ENCODE data around the gene PXT1. TPM values are rescaled to one million over a fixed set of nuclear protein-coding genes. Genes with fewer than 3 reads are reported as not detected.
"Not testable (repeated sequence)": the region's sequence is repeated elsewhere in the genome, so short reads cannot be mapped to it uniquely, and the experiment has no call there.

Gene PXT1
- total RNA-seq, 1 donor from 2014 or later = not detected

- DNase-seq (ENCODE audit: low spot score) = no peak
Observed at GRCh38 chr6:36443471-36444428, 1.1 kb upstream of the PXT1 start.

GRCh38 chr6:36442103-36442670 lies 467 bp downstream of the PXT1 start:
- no peak for DNase-seq (ENCODE audit: low spot score)

GRCh38 chr6:36441307-36441894 lies 1.3 kb downstream of the PXT1 start:
- peak; percentile 96 for DNase-seq (ENCODE audit: low spot score)

DNA sequence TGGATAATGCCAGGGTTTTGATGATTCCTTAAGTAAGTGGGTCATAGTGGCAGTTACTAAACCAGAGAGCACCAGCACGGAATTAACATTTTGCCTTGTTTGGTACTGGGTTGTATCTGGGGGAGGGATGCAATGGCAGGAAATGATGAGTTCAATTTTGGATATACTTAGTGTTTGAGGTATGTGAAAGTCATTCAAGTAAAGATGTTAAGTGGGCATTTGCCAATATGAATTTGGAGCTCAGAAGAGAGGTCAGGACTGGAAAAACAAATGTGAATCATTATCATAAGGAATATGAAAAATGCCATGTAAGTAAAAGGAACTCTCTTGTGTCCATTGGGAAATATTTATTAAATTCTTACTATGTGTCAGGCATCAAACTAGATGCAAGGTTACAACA lies 6.2 kb downstream of the PXT1 start:
- no peak for DNase-seq (ENCODE audit: low spot score)

- DNase-seq (ENCODE audit: low spot score) = no peak
Observed at GRCh38 chr6:36432151-36432671, 10.4 kb downstream of the PXT1 start.

DNA sequence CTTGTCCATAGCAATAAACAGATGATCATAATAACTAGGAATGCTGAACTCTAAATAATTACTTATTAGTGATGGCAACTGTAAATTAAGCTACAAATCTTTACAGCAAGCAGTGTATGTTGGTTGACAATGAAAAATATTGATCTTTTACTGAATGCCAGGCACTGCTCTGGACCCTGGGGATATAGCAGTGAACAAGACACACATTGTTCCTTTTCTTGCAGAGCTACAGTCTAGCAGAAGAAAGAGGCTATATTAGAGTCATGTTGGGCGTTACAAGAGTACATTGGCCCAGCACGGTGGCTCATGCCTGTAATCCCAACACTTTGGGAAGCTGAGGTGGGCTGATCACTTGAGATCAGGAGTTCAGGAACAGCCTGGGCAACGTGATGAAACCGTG lies 11.5 kb downstream of the PXT1 start:
- no peak for DNase-seq (ENCODE audit: low spot score)

- DNase-seq (ENCODE audit: low spot score) = no peak
Observed at GRCh38 chr6:36430351-36430750, 12.3 kb downstream of the PXT1 start.

- no peak for DNase-seq (ENCODE audit: low spot score)
Observed at GRCh38 chr6:36428911-36429310, 13.7 kb downstream of the PXT1 start.

- no peak for DNase-seq (ENCODE audit: low spot score)
Observed at GRCh38 chr6:36426622-36427021, 16.0 kb downstream of the PXT1 start.

DNA sequence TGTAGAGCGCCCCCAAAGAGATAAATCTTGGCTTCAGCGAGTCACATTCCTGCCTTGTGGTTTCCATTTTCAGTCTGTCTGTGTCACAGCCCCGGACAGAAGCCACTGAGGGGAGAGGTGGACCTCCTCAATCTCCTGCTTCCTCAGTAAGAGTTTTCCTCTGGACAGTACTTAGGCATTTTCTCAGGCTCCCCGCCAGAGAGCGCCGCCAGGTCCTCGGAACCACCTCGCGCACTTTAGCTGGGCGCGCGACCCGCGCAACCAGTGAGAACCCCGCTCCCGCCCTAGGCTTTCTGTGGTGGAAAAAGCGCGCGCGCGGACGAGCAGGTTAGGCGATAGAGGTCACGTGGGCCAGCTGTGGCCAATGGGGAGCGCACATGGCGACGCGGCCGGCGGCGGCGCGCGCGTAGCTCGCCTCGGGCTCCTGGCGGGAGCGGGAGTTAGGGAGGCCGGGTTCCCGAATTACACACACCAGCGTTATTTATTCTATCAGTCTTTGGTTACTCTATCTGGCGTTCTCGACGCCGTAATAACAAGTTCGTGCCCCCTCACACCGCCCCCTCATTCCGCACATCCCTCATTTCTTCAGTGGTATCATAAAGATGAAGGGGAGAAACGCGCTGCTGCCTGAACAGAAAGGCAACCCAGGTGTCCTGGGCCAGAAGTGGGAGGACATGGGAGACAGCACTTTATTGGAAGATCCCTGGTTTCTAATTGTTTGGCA lies 19.4 kb downstream of the PXT1 start:
- peak; percentile 99 for DNase-seq (ENCODE audit: low spot score)

GRCh38 chr6:36422714-36423100 lies 19.9 kb downstream of the PXT1 start:
- no peak for DNase-seq (ENCODE audit: low spot score)

DNA sequence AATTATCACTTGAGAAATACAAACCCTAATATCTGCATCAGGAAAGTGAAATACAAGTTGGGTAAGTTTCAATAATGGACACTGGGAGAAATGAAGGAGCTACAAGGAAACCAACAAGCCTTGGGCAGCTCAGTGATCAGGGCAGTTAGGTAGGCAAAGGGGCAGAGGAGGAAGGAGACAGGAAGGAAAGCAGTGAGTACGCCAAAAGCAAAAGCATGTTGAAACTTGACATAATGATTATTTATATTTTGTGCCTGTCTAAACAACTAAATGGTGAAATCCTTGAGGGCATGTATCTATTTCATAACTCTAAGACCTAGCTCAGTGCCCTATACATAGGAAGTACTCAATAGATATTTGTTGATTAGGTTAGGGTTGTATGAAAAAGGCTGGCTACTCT lies 23.3 kb downstream of the PXT1 start:
- DNase-seq (ENCODE audit: low spot score) = no peak

- DNase-seq (ENCODE audit: low spot score) = no peak
Observed at GRCh38 chr6:36418558-36418957, 24.1 kb downstream of the PXT1 start.

GRCh38 chr6:36414481-36414880 lies 28.2 kb downstream of the PXT1 start:
- DNase-seq (ENCODE audit: low spot score) = no peak

- no peak for DNase-seq (ENCODE audit: low spot score)
Observed at GRCh38 chr6:36413489-36414480, 28.9 kb downstream of the PXT1 start.

DNA sequence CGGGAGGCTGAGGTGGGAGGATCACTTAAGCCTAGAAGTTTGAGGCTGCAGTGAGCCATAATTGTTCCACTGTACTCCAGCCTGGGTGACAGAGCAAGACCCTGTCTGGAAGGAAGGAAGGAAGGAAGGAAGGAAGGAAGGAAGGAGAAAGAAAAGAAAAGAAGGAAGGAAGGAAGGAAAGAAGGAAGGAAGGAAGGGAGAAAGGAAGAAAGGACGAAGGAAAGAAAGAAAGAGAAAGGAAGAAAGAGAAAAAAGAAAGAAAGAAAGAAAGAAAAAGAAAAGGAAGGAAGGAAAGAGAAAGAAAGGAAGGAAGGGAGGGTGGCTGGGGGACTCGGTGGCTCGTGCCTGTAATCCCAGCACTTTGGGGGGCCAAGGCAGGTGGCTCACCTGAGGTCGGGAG lies 32.9 kb downstream of the PXT1 start:
- DNase-seq (ENCODE audit: low spot score) = not testable (repeated sequence)

DNA sequence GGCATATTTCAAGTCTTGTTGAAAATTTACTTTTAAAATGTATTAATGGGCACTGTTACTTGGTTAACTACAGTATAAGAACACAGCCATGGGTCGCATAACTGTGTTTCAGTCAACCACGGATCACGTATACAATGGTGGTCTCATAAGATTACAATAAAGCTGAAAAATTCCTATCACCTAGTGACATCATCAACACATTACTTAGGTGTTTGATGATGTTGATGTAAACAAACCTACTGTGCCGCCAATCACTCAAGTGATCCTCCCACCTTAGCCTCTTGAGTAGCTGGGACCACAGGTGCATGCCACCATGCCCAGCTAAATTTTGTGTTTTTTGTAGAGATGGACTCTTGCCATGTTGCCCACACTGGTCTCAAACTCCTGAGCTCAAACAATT lies 38.5 kb downstream of the PXT1 start:
- DNase-seq (ENCODE audit: low spot score) = no peak

GRCh38 chr6:36402481-36402880 lies 40.2 kb downstream of the PXT1 start:
- DNase-seq (ENCODE audit: low spot score) = no peak

DNA sequence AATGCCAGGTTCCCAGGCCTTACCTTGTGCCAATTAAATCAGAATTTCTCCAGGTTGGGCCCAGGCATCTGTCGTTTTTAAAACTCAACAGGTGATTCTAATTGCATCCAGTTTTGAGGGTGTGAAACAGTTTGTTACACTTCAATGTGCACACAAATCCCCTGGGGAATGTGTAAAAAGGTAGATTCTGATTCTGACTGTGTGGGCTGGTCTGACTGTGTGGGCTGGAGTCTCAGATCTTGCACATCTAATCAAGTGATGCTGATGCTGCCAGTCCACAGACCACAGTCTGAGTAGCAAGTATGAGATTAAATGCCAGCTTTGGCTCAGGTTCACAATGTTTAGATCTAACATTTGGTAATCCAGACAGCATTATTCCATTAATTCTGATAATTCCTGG lies 42.7 kb downstream of the PXT1 start:
- no peak for DNase-seq (ENCODE audit: low spot score)

DNA sequence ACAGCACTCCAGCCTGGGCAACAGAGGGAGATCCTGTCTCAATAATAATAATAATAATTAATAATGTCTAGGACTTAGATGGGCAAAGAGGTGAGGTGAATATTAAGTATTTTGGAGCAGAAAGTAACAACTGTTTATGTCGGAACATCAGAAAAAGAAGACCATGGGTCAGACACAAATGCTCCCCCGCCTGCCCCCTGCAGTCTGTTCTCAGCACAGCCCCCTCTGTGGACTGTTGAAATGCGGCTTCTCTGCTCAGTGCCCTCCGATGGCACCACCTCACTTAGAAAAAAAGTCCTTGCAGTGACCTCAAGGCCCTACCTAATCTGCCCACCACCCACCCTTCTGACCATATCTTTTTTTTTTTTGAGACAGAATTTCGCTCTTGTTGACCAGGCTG lies 50.0 kb downstream of the PXT1 start:
- no peak for DNase-seq (ENCODE audit: low spot score)

DNA sequence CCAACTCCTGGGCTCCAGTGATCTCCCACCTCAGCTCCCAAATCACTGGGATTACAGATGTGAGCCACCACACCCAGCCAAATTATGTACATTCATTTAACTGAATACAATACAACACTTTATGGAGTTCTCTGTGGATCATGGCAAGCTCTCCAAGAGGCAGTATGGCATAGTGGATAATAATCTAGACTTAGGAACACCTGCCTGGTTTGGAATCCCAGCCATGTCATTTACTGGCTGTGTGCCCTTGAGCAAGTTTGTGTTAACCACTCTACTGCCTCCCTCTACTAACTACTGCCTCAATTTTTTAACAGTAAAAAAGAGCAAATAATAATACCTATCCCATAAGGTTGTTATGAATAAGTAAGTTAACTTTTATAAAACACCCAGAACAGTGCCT lies 53.3 kb downstream of the PXT1 start:
- DNase-seq (ENCODE audit: low spot score) = no peak

Data from mucosa of gallbladder (tissue), 1 donor.